Measurements from ENCODE around the gene AMT. TPM values are rescaled to one million over a fixed set of nuclear protein-coding genes. Genes with fewer than 3 reads are reported as not detected.
A peak's percentile ranks its signal among the peaks of the same experiment; 100 is the strongest.
"Not testable (repeated sequence)": the region's sequence is repeated elsewhere in the genome, so short reads cannot be mapped to it uniquely, and the experiment has no call there.

The AMT gene
- total RNA-seq, 1 experiment from 2014 or later, result 3.7 TPM

DNA sequence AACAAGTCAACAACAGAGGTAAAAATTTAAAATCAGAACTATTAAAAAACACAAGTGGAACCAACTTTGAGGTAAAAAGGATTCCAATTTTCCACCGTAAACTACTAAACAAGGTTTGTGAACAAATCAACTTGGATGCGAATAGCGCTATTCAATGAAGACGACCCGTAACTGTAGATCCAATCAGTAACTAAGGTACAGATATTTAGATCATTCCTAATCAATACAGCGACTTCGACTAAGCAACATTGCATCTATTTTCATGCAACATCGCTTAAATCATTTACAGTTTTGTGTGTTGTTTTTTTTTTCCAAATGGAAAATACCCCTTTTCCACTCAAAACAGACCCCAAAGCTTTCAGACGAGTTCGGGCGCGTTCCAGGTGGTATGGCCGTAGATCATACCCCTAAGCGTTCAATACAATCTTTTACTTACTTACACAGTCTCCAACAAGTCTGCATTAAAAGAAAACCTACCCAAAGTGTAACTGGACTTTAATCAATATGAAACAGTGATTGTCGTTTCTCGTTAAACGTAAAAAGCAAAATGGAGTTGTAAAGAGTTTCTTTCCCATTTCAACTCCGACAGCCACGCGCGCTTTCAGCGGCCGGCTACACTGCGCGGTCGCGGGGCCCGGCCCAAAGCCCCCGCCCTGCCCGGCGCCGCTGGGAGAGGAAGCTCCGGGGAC lies 11.3 kb downstream of the AMT start:
- intact Hi-C loops (cut with micrococcal nuclease), result loop anchor here (5.0 kb wide), 1 partner anchor 34 kb away; no protein-coding TSS in a partner anchor
- H3K27me3 Mint-ChIP-seq (ENCODE audit: insufficient read depth, unreplicated experiment), result no peaks in the 10 kb centered on the region
- POLR2A ChIA-PET, result interaction anchor here (0.6 to 3.2 kb wide), 17 partner anchors 10 to 904 kb away, joined by 3 to 49 read pairs (median 15); partner anchors contain the start of genes AMT, ARIH2, DAG1 and GPX1
- no TSS peak for BruUV-seq (replicated peaks)
- no peak for DNase-seq (ENCODE audit: unreplicated experiment)
- H3K4me3 Mint-ChIP-seq (ENCODE audit: unreplicated experiment), result peak overlapping the region; percentile 90
- H3K9me3 Mint-ChIP-seq (ENCODE audit: unreplicated experiment), result no peaks in the 10 kb centered on the region
- peak overlapping the region; percentile 94 for H3K27ac Mint-ChIP-seq (ENCODE audit: low read depth, unreplicated experiment)
- CTCF ChIA-PET, result interaction anchor here (0.6 kb wide), 1 partner anchor 258 kb away, joined by 3 read pairs; no protein-coding TSS in a partner anchor
- TF ChIP-seq CTCF (IDR thresholded peaks at IDR 0.05; ENCODE audit: unreplicated experiment), result no peak
- peaks cover 34% of the 10 kb centered on the region for H3K4me1 Mint-ChIP-seq (ENCODE audit: insufficient read depth, unreplicated experiment)
- H3K36me3 Mint-ChIP-seq (ENCODE audit: insufficient read depth, unreplicated experiment), result peaks cover 20% of the 10 kb centered on the region

DNA sequence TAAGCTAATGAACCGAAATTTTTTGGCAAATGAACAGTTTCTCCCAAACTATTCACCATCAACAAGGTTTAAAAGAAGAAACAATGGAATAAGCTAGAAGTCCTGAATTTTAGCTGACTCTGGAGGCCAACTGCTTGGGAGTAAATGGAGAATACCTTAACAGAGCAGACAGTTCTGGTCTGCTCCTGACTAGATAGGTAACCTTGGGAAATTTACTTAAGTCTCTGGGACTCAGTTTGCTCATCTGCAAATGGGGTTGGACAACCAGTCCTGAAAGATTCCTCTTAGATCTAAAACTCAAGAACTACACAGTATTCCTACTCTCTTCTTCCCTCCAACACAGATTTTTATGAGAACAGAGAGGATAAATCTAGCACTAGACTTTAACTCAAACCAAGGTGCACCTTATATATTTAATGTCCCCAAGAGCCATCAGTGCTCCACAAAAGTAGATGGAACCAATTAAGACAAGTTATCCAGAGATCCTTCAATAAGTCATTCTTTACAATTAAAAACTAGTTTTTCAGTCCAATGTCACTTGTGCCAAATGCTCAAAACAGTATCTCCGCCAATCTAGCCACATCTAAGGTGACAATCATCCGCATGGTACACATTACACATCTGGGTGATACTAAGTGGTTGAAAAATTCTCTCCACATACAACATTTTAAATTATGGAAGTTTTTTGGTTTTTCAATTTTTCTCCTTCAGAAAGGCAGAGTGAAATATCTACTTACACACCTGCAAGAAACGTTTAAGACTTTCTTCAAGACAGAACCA lies 12.0 kb downstream of the AMT start:
- TSS peak; percentile 53 for BruUV-seq (replicated peaks)
- intact Hi-C loops (cut with micrococcal nuclease), result loop anchor here (5.0 kb wide), 1 partner anchor 33 kb away; no protein-coding TSS in a partner anchor
- no peak for DNase-seq (ENCODE audit: unreplicated experiment)
- POLR2A ChIA-PET, result interaction anchor here (0.5 to 3.2 kb wide), 21 partner anchors 10 to 903 kb away, joined by 3 to 49 read pairs (median 4); partner anchors contain the start of genes AMT, DAG1, GPX1 and NICN1
- Mint-ChIP-seq H3K36me3 (ENCODE audit: insufficient read depth, unreplicated experiment) (peaks cover 22% of the 10 kb centered on the region), H3K4me3 (ENCODE audit: unreplicated experiment) (peak overlapping the region; percentile 90), H3K9me3 (ENCODE audit: unreplicated experiment) (no peaks in the 10 kb centered on the region), H3K4me1 (ENCODE audit: insufficient read depth, unreplicated experiment) (peaks cover 37% of the 10 kb centered on the region), H3K27ac (ENCODE audit: low read depth, unreplicated experiment) (peak overlapping the region; percentile 94), H3K27me3 (ENCODE audit: insufficient read depth, unreplicated experiment) (no peaks in the 10 kb centered on the region)
- CTCF ChIA-PET, result interaction anchor here (1.0 kb wide), 1 partner anchor 70 kb away, joined by 5 read pairs; the partner anchor contains the start of gene USP4
- TF ChIP-seq CTCF (IDR thresholded peaks at IDR 0.05; ENCODE audit: unreplicated experiment), result no peak

- ChIA-PET CTCF (interaction anchor here (0.6 to 0.9 kb wide), 3 partner anchors 38 to 418 kb away, joined by 3 to 4 read pairs (median 3); no protein-coding TSS in a partner anchor), POLR2A (interaction anchor here (0.5 to 1.1 kb wide), 6 partner anchors 12 to 767 kb away, joined by 3 to 5 read pairs (median 3); partner anchors contain the start of gene USP4)
- intact Hi-C loops (cut with micrococcal nuclease), result no loop called here
- Mint-ChIP-seq H3K4me1 (ENCODE audit: insufficient read depth, unreplicated experiment) (peaks cover 38% of the 10 kb centered on the region), H3K36me3 (ENCODE audit: insufficient read depth, unreplicated experiment) (peaks cover 25% of the 10 kb centered on the region), H3K27ac (ENCODE audit: low read depth, unreplicated experiment) (peak overlapping the region; percentile 73), H3K27me3 (ENCODE audit: insufficient read depth, unreplicated experiment) (no peaks in the 10 kb centered on the region), H3K9me3 (ENCODE audit: unreplicated experiment) (no peaks in the 10 kb centered on the region), H3K4me3 (ENCODE audit: unreplicated experiment) (no peak overlapping the region)
- DNase-seq (ENCODE audit: unreplicated experiment), result no peak
- no peak for TF ChIP-seq CTCF (IDR thresholded peaks at IDR 0.05; ENCODE audit: unreplicated experiment)
- no TSS peak for BruUV-seq (replicated peaks)
Measured at GRCh38 chr3:49406571-49407565, 15.4 kb downstream of the AMT start.

- H3K27ac Mint-ChIP-seq (ENCODE audit: low read depth, unreplicated experiment); DNase-seq (ENCODE audit: unreplicated experiment); BruUV-seq (replicated peaks); intact Hi-C loops (cut with micrococcal nuclease); H3K9me3 Mint-ChIP-seq (ENCODE audit: unreplicated experiment); H3K27me3 Mint-ChIP-seq (ENCODE audit: insufficient read depth, unreplicated experiment); H3K4me3 Mint-ChIP-seq (ENCODE audit: unreplicated experiment): not testable (repeated sequence)
- CTCF ChIA-PET, result interaction anchor here (0.6 to 0.7 kb wide), 3 partner anchors 45 to 257 kb away, joined by 3 to 7 read pairs (median 4); no protein-coding TSS in a partner anchor
- POLR2A ChIA-PET, result interaction anchor here (0.7 to 1.1 kb wide), 3 partner anchors 11 to 45 kb away, joined by 3 read pairs; partner anchors contain the start of gene NICN1
- peaks cover 38% of the 10 kb centered on the region for H3K4me1 Mint-ChIP-seq (ENCODE audit: insufficient read depth, unreplicated experiment)
- H3K36me3 Mint-ChIP-seq (ENCODE audit: insufficient read depth, unreplicated experiment), result peaks cover 31% of the 10 kb centered on the region
Measured at GRCh38 chr3:49405570-49405969, 16.7 kb downstream of the AMT start.

Measured in MCF 10A (cell line).